A549 treated with AZD2906 at 1 μM for 4 hours (cell line): ENCODE measurements around the gene ITPR1. TPM values are rescaled to one million over a fixed set of nuclear protein-coding genes. Genes with fewer than 3 reads are reported as not detected.

ENCODE experiments used
- total RNA-seq: library from RNA; stranded (reverse); fragments of 200-300 nt; extraction: Qiagen RNA extraction; gene quantifications from 5 replicates; pipeline ENCODE4 v1.2.3, GENCODE V29; 2022

The ITPR1 gene
- total RNA-seq: 3.1 to 6.0 TPM (median 4.2 TPM) in 5 replicates

DNA sequence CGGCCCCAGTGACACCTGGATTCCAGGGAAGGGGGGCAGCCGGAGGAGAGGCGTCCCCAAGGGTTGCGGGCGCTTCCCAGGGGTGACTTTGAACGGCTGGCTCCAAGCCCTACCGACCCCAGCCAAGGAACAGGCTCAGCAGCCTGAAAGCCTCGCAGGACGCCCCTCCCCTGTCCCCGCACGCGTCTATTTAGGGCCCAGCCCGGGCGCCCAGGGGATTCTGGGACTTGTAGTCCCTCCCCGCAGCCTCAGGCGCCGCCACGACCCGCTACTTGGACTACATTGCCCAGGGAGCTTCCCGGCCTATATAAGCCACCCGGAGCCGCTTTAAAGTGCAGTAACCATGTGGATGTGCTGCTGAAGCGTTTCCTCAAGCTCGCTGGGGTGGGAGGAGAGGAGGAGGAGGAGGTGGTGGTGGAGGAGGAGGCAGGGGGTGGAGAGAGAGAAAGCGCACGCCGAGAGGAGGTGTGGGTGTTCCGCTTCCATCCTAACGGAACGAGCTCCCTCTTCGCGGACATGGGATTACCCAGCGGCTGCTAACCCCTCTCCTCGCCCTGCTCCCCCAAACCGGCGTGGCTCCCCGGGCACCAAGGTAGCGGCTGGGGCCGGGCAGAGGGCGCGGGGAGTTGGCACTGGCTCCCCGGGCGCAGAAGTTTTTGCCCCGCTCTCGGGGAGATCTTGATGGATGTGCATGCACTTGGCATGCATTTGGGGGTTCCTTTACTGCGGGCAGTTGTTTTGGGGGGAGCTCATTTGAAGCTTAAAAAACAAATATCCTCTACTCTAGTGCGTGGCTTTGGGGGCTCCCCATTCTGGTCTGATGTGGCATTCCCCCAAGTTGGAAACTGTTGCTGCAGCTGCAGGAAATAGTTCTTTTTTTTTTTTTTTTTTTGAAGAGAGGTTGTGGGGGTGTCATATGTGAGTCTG lies at the start of gene ITPR1:
TSS of gene ITPR1 (plus strand) at position 335 of the 927 bp plus-strand sequence. CDS start 23,144 bp downstream, outside the sequence.

DNA sequence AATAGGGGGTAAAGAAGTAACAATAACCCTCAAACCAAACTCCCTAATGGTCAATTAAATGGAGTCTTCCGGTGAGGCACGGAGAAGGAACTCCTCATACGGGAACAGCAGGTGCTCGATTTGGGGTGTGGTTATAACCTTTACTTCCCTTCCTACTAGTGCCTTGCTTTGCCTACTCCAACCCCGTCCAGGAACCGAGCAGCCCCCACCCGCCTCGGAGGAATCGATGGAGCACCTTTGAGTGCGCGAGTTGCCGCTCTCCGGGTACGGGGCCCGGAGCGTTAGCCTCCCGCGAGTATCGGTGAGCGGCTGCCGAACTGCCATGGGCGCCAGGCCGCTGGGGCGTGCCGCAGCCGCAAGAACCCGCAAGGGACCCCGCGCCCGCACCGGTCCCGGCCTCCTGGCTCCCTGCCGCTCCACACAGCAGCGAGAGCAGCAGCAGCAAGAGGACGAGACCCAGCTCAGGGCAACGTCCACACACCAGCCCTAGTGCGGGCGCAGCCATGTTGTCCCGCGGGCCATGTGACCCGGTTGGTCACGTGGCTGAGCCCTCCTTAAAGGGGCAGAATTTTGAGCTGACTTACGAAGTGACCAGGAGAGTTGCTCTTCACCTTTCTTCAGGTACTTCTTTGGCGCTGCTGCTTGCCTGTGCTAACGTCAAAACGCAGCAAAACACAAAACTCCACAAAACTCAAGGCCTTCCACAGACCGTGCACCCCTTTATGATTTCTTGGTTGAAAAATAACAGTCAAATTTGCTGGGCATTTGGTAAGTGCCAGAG lies 26.2 kb upstream of the ITPR1 start, which contains the start of gene SUMF1:
TSS of gene SUMF1 (minus strand) at position 529 of the 781 bp plus-strand sequence. CDS start at position 505, 24 bp downstream.

Other genes starting within 250 kb of the ITPR1 start
- gene SETMAR, start 190.0 kb upstream of the ITPR1 start, total RNA-seq: 6.7 to 8.8 TPM (median 7.8 TPM) in 5 replicates
- gene SUMF1, start 26.1 kb upstream of the ITPR1 start, total RNA-seq: 20.4 to 22.8 TPM (median 20.7 TPM) in 5 replicates